IMR-90 (cell line): ENCODE results near the gene GRIPAP1. TPM values are rescaled to one million over a fixed set of nuclear protein-coding genes. Genes with fewer than 3 reads are reported as not detected.

Source experiments
- microRNA-seq, 2 experiments: library from miRNA; stranded (forward) in 1 of 2; unstranded in 1 of 2; fragments of 10-50 nt in 1 of 2; fragments of <30 nt in 1 of 2; gene quantifications in 1 of 2; microRNA quantifications in 1 of 2; one replicate each; pipeline versions ENCODE3 to v1.1.0; 2013 to 2020; ENCODE audit not compliant: insufficient read depth in 1 of 2, insufficient read length in 1 of 2, unreplicated experiment in 1 of 2
- polyA plus RNA-seq, 3 experiments: library from polyadenylated mRNA; depleted of rRNA; stranded (reverse); fragments of >200 nt; gene quantifications; 2 replicates each; pipeline ENCODE4 v1.2.3, GENCODE V29; 2012; ENCODE audit warnings: low replicate concordance in 1 of 3
- small RNA-seq, 5 experiments: library from RNA; depleted of rRNA; stranded (forward); fragments of <200 nt; gene quantifications; one replicate each; pipeline ENCODE3, GENCODE V24; 2012
- total RNA-seq: library from RNA; depleted of rRNA; stranded (reverse); fragments of >200 nt; gene quantifications from 2 replicates; pipeline ENCODE4 v1.2.3, GENCODE V29; 2012; rRNA removed

GRIPAP1 gene
- total and polyA plus RNA-seq, 2 of the 4 experiments (the other 2 are of a cell fraction), result 17.9 to 25.0 TPM

Small RNA genes lying within 50 kb of the gene (microRNA-seq; reads per million reads assigned to microRNA genes)
- gene RNU6-722P (ENCODE audit: insufficient read depth, insufficient read length), result not detected

Small RNA genes lying within 50 kb of the gene (small RNA-seq; reads per million reads assigned to genes)
- gene RNU6-722P, result 0 to 18.7 (median 0.17) reads per million in 5 experiments

Other genes with a start within 250 kb of the GRIPAP1 start
- gene GLOD5, start 240.5 kb downstream of the GRIPAP1 start, total RNA-seq, result not detected in 2 replicates
- gene GLOD5, start 240.5 kb downstream of the GRIPAP1 start, polyA plus RNA-seq (2012; rRNA removed), result not detected in 2 replicates
- not detected in 2 replicates for gene GATA1, start 215.7 kb downstream of the GRIPAP1 start, total RNA-seq
- gene GATA1, start 215.7 kb downstream of the GRIPAP1 start, polyA plus RNA-seq (2012; rRNA removed), result not detected in 2 replicates
- gene HDAC6, start 200.2 kb downstream of the GRIPAP1 start, total RNA-seq, result 14.7 and 16.8 TPM in 2 replicates
- 26.3 and 27.7 TPM in 2 replicates for gene HDAC6, start 200.2 kb downstream of the GRIPAP1 start, polyA plus RNA-seq (2012; rRNA removed)
- not detected in 2 replicates for gene ERAS, start 175.8 kb downstream of the GRIPAP1 start, total RNA-seq
- gene ERAS, start 175.8 kb downstream of the GRIPAP1 start, polyA plus RNA-seq (2012; rRNA removed), result not detected in 2 replicates
- not detected in 2 replicates for gene PCSK1N, start 166.7 kb downstream of the GRIPAP1 start, total RNA-seq
- 0.12 and 0.24 TPM in 2 replicates for gene PCSK1N, start 166.7 kb downstream of the GRIPAP1 start, polyA plus RNA-seq (2012; rRNA removed)
- 25.6 and 28.7 TPM in 2 replicates for gene TIMM17B, start 104.5 kb downstream of the GRIPAP1 start, total RNA-seq
- gene TIMM17B, start 104.5 kb downstream of the GRIPAP1 start, polyA plus RNA-seq (2012; rRNA removed), result 73.6 and 91.2 TPM in 2 replicates
- 120 and 124 TPM in 2 replicates for gene PQBP1, start 104.3 kb downstream of the GRIPAP1 start, total RNA-seq
- gene PQBP1, start 104.3 kb downstream of the GRIPAP1 start, polyA plus RNA-seq (2012; rRNA removed), result 96.4 and 105 TPM in 2 replicates
- 10.8 and 12.5 TPM in 2 replicates for gene SLC35A2, start 90.6 kb downstream of the GRIPAP1 start, total RNA-seq
- gene SLC35A2, start 90.6 kb downstream of the GRIPAP1 start, polyA plus RNA-seq (2012; rRNA removed), result 48.3 and 53.0 TPM in 2 replicates
- gene PIM2, start 83.2 kb downstream of the GRIPAP1 start, total RNA-seq, result 6.9 and 7.3 TPM in 2 replicates
- 8.1 and 9.4 TPM in 2 replicates for gene PIM2, start 83.2 kb downstream of the GRIPAP1 start, polyA plus RNA-seq (2012; rRNA removed)
- 30.6 and 31.7 TPM in 2 replicates for gene OTUD5, start 44.7 kb downstream of the GRIPAP1 start, total RNA-seq
- gene OTUD5, start 44.7 kb downstream of the GRIPAP1 start, polyA plus RNA-seq (2012; rRNA removed), result 48.3 and 50.4 TPM in 2 replicates
- 0.28 and 0.36 TPM in 2 replicates for gene KCND1, start 30.4 kb downstream of the GRIPAP1 start, total RNA-seq
- gene KCND1, start 30.4 kb downstream of the GRIPAP1 start, polyA plus RNA-seq (2012; rRNA removed), result 1.8 and 1.9 TPM in 2 replicates
- 23.9 and 24.4 TPM in 2 replicates for gene TFE3, start 41.1 kb upstream of the GRIPAP1 start, total RNA-seq
- 40.5 and 43.6 TPM in 2 replicates for gene TFE3, start 41.1 kb upstream of the GRIPAP1 start, polyA plus RNA-seq (2012; rRNA removed)
- gene CCDC120, start 56.7 kb upstream of the GRIPAP1 start, total RNA-seq, result under 0.01 and 0.18 TPM in 2 replicates
- 2.0 and 2.2 TPM in 2 replicates for gene CCDC120, start 56.7 kb upstream of the GRIPAP1 start, polyA plus RNA-seq (2012; rRNA removed)
- 3.8 and 5.0 TPM in 2 replicates for gene PRAF2, start 71.7 kb upstream of the GRIPAP1 start, total RNA-seq
- 65.5 and 71.1 TPM in 2 replicates for gene PRAF2, start 71.7 kb upstream of the GRIPAP1 start, polyA plus RNA-seq (2012; rRNA removed)
- 25.3 and 40.7 TPM in 2 replicates for gene WDR45, start 77.6 kb upstream of the GRIPAP1 start, total RNA-seq
- 67.4 and 71.5 TPM in 2 replicates for gene WDR45, start 77.6 kb upstream of the GRIPAP1 start, polyA plus RNA-seq (2012; rRNA removed)
- gene GPKOW, start 121.5 kb upstream of the GRIPAP1 start, total RNA-seq, result 17.5 and 19.7 TPM in 2 replicates
- gene GPKOW, start 121.5 kb upstream of the GRIPAP1 start, polyA plus RNA-seq (2012; rRNA removed), result 23.7 and 25.7 TPM in 2 replicates
- 0.56 and 0.72 TPM in 2 replicates for gene MAGIX, start 160.5 kb upstream of the GRIPAP1 start, total RNA-seq
- 1.0 and 1.1 TPM in 2 replicates for gene MAGIX, start 160.5 kb upstream of the GRIPAP1 start, polyA plus RNA-seq (2012; rRNA removed)
- gene PLP2, start 169.6 kb upstream of the GRIPAP1 start, total RNA-seq, result 22.6 and 29.2 TPM in 2 replicates
- 149 and 156 TPM in 2 replicates for gene PLP2, start 169.6 kb upstream of the GRIPAP1 start, polyA plus RNA-seq (2012; rRNA removed)
- gene PRICKLE3, start 184.1 kb upstream of the GRIPAP1 start, total RNA-seq, result 3.1 and 3.4 TPM in 2 replicates
- 6.4 and 6.8 TPM in 2 replicates for gene PRICKLE3, start 184.1 kb upstream of the GRIPAP1 start, polyA plus RNA-seq (2012; rRNA removed)
- gene SYP, start 197.9 kb upstream of the GRIPAP1 start, total RNA-seq, result under 0.01 TPM in 1 of 2 replicates, not detected in the other
- 0.05 and 0.06 TPM in 2 replicates for gene SYP, start 197.9 kb upstream of the GRIPAP1 start, polyA plus RNA-seq (2012; rRNA removed)
- not detected in 2 replicates for gene CACNA1F, start 231.1 kb upstream of the GRIPAP1 start, total RNA-seq
- gene CACNA1F, start 231.1 kb upstream of the GRIPAP1 start, polyA plus RNA-seq (2012; rRNA removed), result not detected in 2 replicates
- 5.3 and 6.8 TPM in 2 replicates for gene CCDC22, start 233.2 kb upstream of the GRIPAP1 start, total RNA-seq
- gene CCDC22, start 233.2 kb upstream of the GRIPAP1 start, polyA plus RNA-seq (2012; rRNA removed), result 10.4 and 11.3 TPM in 2 replicates